Vagina (tissue), 2 donors: ENCODE data around the gene MACROD2. TPM values are rescaled to one million over a fixed set of nuclear protein-coding genes. Genes with fewer than 3 reads are reported as not detected.

ENCODE experiments used
- DNase-seq, 2 donors: peaks; one replicate each; pipeline ENCODE4 v3.0.0-alpha.2; 2017; ENCODE audit errors: extremely low spot score in 2 of 2
- H3K27ac ChIP-seq: fragments of 200-600 bp; sonication (generic); one replicate; pipeline ENCODE4 v1.5.1; 2019
- H3K27me3 ChIP-seq: fragments of 200-600 bp; sonication (generic); one replicate; pipeline ENCODE4 v1.5.1; 2019
- H3K36me3 ChIP-seq, 2 donors: fragments of 200-600 bp; sonication (generic); one replicate each; pipeline ENCODE4 v1.5.1; 2017 to 2019
- H3K4me1 ChIP-seq: fragments of 200-600 bp; sonication (generic); one replicate; pipeline ENCODE4 v1.5.1; 2019
- H3K4me3 ChIP-seq, 2 donors: fragments of 200-600 bp; sonication (generic); 1 replicate in 1 of 2; 2 replicates in 1 of 2; pipeline ENCODE4 v1.5.1; 2016 to 2019
- H3K9me3 ChIP-seq: fragments of 200-600 bp; sonication (generic); one replicate; pipeline ENCODE4 v1.5.1; 2019
- CTCF ChIP-seq, 3 experiments: fragments of 450-650 bp in 2 of 3; fragments of 200-600 bp in 1 of 3; sonication (generic) in 1 of 3; IDR thresholded peaks; one replicate each; pipeline ENCODE4 v1.5.1; 2017 to 2019; ENCODE audit warnings: antibody characterized with exemption in 3 of 3, mild to moderate bottlenecking in 2 of 3, moderate library complexity in 2 of 3
- POLR2A ChIP-seq, 2 donors: fragments of 450-650 bp; IDR thresholded peaks; one replicate each; pipeline ENCODE4 v1.6.1; 2017; ENCODE audit warnings: antibody characterized with exemption in 2 of 2, mild to moderate bottlenecking in 2 of 2, moderate library complexity in 2 of 2
- POLR2AphosphoS5 ChIP-seq, 2 donors: sonication (generic); formaldehyde crosslinking; IDR thresholded peaks; one replicate each; pipeline ENCODE4 v1.9.0; 2017; ENCODE audit warnings: antibody characterized with exemption in 2 of 2, mild to moderate bottlenecking in 2 of 2, low read depth in 1 of 2; ENCODE audit not compliant: insufficient read depth in 1 of 2
- intact Hi-C: fragments of 100-400 bp; cut with DNase I; formaldehyde crosslinking; loops from one replicate; pipeline ENCODE4 v1.15.1; 2023
- total RNA-seq: library from RNA; depleted of rRNA; stranded (reverse); fragments of >200 nt; gene quantifications from one replicate; pipeline ENCODE4 v1.2.3, GENCODE V29; 2016

MACROD2 gene
- total RNA-seq, 1 donor from 2014 or later, result 12.5 TPM

GRCh38 chr20:14777591-14777990, 782.3 kb downstream of the MACROD2 start:
- Histone ChIP-seq H3K36me3 (no peaks in the 10 kb centered on the region), H3K27ac (no peak overlapping the region), H3K4me3 (no peak overlapping the region), H3K4me1 (peaks cover 8% of the 10 kb centered on the region), H3K9me3 (no peaks in the 10 kb centered on the region), H3K27me3 (no peaks in the 10 kb centered on the region)
- no peak for DNase-seq
- TF ChIP-seq CTCF (IDR thresholded peaks at IDR 0.05) (no peak), POLR2AphosphoS5 (IDR thresholded peaks at IDR 0.05; ENCODE audit: insufficient read depth in 1 of 2, low read depth in 1 of 2) (no peak), POLR2A (IDR thresholded peaks at IDR 0.05) (no peak)
- intact Hi-C loops, result no loop called here

DNA sequence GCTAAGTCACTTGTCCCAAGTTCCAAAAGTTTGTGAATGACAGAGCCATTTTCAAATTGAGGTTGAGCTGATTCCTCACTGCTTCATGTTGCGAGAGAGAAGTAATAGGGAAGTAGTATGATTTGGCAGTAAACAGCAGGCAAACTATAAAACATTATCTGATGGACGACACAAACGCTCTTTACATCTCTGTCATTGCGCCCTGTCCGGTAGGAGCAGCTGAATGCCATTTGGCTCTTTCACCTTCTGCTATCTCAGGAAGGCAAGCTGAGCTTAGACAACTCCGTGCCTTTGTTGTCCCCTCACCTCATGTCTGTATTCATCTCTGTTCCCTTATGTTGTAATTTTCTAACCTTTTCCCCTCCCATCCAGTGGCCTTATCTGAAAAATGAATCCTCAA, 782.8 kb downstream of the MACROD2 start:
- H3K4me3 ChIP-seq, result no peak overlapping the region
- H3K27me3 ChIP-seq, result no peaks in the 10 kb centered on the region
- TF ChIP-seq POLR2AphosphoS5 (IDR thresholded peaks at IDR 0.05; ENCODE audit: insufficient read depth in 1 of 2, low read depth in 1 of 2) (no peak), CTCF (IDR thresholded peaks at IDR 0.05) (no peak), POLR2A (IDR thresholded peaks at IDR 0.05) (no peak)
- H3K4me1 ChIP-seq, result peaks cover 8% of the 10 kb centered on the region
- intact Hi-C loops, result no loop called here
- H3K36me3 ChIP-seq, result no peaks in the 10 kb centered on the region
- H3K9me3 ChIP-seq, result no peaks in the 10 kb centered on the region
- no peak overlapping the region for H3K27ac ChIP-seq
- no peak for DNase-seq

- no peak for DNase-seq
- Histone ChIP-seq H3K9me3 (no peaks in the 10 kb centered on the region), H3K36me3 (no peaks in the 10 kb centered on the region), H3K4me3 (no peak overlapping the region), H3K27me3 (no peaks in the 10 kb centered on the region), H3K4me1 (peaks cover 8% of the 10 kb centered on the region), H3K27ac (no peak overlapping the region)
- TF ChIP-seq POLR2AphosphoS5 (IDR thresholded peaks at IDR 0.05; ENCODE audit: insufficient read depth in 1 of 2, low read depth in 1 of 2) (no peak), POLR2A (IDR thresholded peaks at IDR 0.05) (no peak), CTCF (IDR thresholded peaks at IDR 0.05) (no peak)
- intact Hi-C loops, result no loop called here
These were observed 783.6 kb downstream of the MACROD2 start for GRCh38 chr20:14778875-14779274.

DNA sequence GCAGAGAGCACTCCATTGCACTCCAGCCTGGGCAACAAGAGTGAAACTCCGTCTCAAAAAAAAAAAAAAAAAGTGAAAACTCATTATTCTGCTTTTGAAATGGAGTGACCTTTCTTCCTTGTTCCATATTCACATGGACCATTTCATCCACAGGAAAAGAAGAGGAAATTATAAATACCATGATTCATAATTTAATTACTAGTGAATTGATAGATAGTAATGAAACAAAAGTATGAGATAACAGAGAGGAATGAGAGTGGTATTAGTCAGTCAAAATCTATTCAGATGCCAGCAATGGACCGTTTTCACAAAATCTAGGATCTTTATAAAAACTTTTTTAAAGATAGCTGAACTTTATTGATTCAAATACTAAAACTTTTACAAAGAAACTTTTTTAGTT, 785.2 kb downstream of the MACROD2 start:
- Histone ChIP-seq H3K27me3 (no peaks in the 10 kb centered on the region), H3K4me1 (peaks cover 6% of the 10 kb centered on the region), H3K27ac (no peak overlapping the region), H3K4me3 (no peak overlapping the region), H3K9me3 (no peaks in the 10 kb centered on the region), H3K36me3 (no peaks in the 10 kb centered on the region)
- TF ChIP-seq POLR2A (IDR thresholded peaks at IDR 0.05), result no peak
- no peak for TF ChIP-seq POLR2AphosphoS5 (IDR thresholded peaks at IDR 0.05; ENCODE audit: insufficient read depth in 1 of 2, low read depth in 1 of 2)
- no peak for TF ChIP-seq CTCF (IDR thresholded peaks at IDR 0.05)
- DNase-seq, result no peak
- intact Hi-C loops, result no loop called here

- Histone ChIP-seq H3K27ac (no peak overlapping the region), H3K27me3 (no peaks in the 10 kb centered on the region), H3K9me3 (no peaks in the 10 kb centered on the region), H3K4me1 (no peaks in the 10 kb centered on the region), H3K4me3 (no peak overlapping the region), H3K36me3 (no peaks in the 10 kb centered on the region)
- TF ChIP-seq CTCF (IDR thresholded peaks at IDR 0.05) (no peak), POLR2AphosphoS5 (IDR thresholded peaks at IDR 0.05; ENCODE audit: insufficient read depth in 1 of 2, low read depth in 1 of 2) (no peak), POLR2A (IDR thresholded peaks at IDR 0.05) (no peak)
- intact Hi-C loops, result no loop called here
- DNase-seq, result no peak
These were observed 787.4 kb downstream of the MACROD2 start for GRCh38 chr20:14782731-14783130.
